H1 (cell line): ENCODE data around the gene SF3B1.

Source experiments
- CTCF ChIP-seq, 3 experiments: IDR thresholded peaks; 1 replicate in 2 of 3; 2 replicates in 1 of 3; pipeline versions ENCODE4 v1.5.1 to v1.6.1; 2011; ENCODE audit warnings: low read length in 3 of 3, mild to moderate bottlenecking in 3 of 3, inconsistent platforms in 2 of 3, low read depth in 1 of 3, moderate library complexity in 1 of 3; ENCODE audit not compliant: insufficient read depth in 1 of 3; ENCODE audit errors: control extremely low read depth in 1 of 3
- SIX5 ChIP-seq: IDR thresholded peaks from 2 replicates; pipeline ENCODE4 v1.6.1; 2011; ENCODE audit warnings: mild to moderate bottlenecking, low read depth, low read length
- ZNF274 ChIP-seq: IDR thresholded peaks from 2 replicates; pipeline ENCODE4 v1.7.0; 2012; ENCODE audit warnings: low read length, borderline replicate concordance; ENCODE audit errors: extremely low read depth

GRCh38 chr2:197414515-197414914 is 20.3 kb downstream of the SF3B1 start:
- TF ChIP-seq CTCF (IDR thresholded peaks at IDR 0.05; ENCODE audit: control extremely low read depth in 1 of 3, insufficient read depth in 1 of 3, low read depth in 1 of 3, low read length in 3 of 3) (no peak), ZNF274 (no peak), SIX5 (no peak)
